HG03064 (cell line): ENCODE measurements around the gene DDX42.
A peak's percentile ranks its signal among the peaks of the same experiment; 100 is the strongest.
"Not testable (repeated sequence)": the region's sequence is repeated elsewhere in the genome, so short reads cannot be mapped to it uniquely, and the experiment has no call there.

Source experiments
- ATAC-seq: cut with Tn5 transposase; IDR thresholded peaks from one replicate; pipeline ENCODE4 v1.9.1; 2021; ENCODE audit warnings: low read depth; ENCODE audit not compliant: unreplicated experiment

DDX42 gene

DNA sequence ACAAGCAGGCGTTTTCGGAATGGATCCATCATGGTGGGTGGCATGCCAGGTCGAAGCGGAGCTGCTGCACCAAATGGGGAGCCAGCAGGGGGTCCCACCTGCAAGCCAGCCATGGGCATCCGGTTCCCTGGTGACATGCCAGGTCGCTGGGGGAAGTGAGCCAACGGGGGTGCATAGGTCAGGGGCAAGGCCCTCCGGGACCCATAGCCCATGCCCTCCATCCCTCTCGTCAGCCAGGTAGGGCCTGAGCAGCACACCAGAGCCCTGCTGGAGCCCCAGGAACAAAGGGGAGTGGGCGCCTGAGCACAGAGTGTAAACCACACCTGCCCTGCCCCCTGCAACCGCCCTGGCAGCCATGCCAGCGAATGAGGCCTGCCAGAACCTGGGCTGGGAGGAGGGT lies 63.5 kb downstream of the DDX42 start:
- no peak for ATAC-seq

DNA sequence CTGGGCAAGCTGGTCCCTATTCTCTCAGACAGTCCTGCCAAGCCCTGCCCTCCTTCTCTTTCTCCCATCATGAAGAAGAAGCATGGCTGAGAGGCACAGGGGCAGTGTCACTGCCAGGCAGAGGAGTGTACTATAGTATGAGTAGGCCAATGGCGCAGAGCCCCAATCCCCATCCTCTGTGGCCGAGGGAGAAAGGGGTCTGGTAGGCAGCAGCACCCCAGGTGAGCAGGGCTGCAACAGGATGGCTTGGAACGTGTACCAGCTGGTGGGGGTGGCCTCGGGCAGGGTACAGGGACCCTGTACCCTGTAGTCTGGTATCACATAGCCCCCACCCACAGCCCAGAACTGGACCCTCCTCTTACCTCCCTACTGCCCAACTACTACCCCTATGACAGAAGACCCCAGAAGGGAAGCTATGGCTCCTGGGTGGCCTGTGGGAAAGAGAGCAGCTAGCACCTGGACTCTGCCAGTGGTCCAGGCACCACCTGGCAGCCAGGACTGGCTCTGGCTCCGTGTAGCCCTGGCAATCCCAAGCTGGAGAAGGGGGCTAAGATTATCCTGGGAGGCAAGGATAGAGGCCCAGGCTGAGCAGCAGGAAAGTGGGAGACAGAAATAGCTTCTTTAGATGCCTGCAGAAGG lies 64.1 kb downstream of the DDX42 start:
- no peak for ATAC-seq

- ATAC-seq, result no peak
Observed at GRCh38 chr17:63838631-63839171, 64.7 kb downstream of the DDX42 start.

GRCh38 chr17:63840591-63841349 lies 66.8 kb downstream of the DDX42 start:
- ATAC-seq, result no peak

- no peak for ATAC-seq
Observed at GRCh38 chr17:63841350-63842172, 67.6 kb downstream of the DDX42 start.

DNA sequence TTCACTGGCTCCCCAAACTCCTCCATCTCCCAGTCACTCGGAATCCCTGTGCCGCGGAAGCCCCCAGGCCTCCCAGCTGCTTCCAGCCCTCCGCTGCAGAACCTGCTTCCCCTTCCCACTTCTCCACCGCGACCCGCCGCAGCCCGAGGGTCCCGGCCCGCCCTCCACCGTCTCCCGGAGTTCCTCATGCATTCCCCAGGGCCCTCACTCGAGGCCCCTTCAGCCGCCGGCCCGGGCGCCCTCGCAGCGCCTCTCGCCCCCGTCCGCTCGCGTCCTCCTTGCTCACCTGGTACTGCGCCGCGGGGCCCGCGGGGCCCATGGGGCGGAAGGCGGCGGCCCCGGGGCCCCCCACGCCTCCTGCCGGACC lies 68.2 kb downstream of the DDX42 start:
- ATAC-seq, result peak; percentile 1

DNA sequence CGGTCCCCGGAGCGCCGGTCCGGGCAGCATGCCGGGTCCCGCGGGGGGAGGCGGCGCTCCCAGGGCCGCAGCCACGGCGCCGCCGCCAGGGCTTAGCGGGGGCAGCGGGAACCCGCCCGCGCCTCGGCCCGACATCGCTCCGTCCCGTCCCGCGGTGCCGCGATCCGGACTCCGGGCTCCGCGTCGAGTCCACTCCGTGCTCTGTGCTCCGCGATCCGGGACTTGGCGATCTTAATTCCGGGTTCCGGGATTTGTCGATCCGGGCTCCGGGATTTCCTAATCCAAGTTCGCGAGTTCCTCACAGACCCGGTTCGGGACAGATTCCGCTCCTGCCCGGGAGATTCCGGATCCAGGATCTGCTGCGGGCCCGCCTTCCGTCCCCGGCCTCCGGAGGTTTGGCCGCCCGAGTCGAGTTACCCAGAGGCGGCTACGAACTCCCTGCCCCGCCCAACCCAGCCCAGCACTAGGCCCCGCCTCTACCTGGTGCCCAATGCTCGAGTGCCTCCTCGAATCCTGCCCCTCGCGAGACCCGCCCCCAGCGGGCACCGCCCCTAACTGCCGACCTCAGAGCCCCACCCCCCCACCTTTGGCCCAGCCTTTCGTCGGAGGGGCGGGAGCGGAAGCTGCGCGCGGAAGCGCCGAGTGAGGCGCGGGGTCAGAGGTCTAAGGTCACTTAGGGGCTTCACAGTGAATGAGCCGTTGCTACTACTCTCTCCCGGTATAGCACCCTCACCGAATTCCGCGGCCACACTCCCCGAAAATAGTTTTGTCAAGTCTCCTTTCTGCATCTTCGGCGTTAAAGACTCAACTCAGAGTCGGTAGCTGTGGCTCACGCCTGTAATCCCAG lies 68.8 kb downstream of the DDX42 start, which contains the start of gene SMARCD2:
Gene SMARCD2 (minus strand): TSS at position 146 of the 847 bp plus-strand sequence. CDS start 11 bp downstream, at position 135.
- peak; percentile 63 for ATAC-seq

DNA sequence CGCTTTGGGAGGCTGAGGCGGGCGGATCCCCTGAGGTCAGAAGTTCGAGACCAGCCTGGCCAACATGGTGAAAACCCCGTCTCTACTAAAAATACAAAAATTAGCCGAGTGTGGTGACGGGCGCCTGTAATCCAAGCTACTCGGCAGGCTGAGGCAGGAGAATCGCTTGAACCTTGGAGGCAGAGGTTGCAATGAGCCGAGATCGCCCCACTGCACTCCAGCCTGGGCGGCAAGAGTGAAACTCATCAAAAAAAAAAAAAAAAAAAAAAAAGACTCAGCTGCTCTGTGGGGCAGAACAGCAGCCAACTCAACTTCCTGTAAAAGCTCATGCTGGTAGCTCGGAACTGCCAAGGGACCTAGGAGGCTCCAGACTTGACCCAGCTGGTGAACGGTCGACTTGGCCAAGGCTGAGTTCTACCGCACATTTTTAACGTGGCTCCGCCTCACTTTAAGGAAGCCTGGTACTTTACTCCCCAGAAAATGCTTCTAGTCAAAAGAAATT lies 69.5 kb downstream of the DDX42 start:
- ATAC-seq, result not testable (repeated sequence)

DNA sequence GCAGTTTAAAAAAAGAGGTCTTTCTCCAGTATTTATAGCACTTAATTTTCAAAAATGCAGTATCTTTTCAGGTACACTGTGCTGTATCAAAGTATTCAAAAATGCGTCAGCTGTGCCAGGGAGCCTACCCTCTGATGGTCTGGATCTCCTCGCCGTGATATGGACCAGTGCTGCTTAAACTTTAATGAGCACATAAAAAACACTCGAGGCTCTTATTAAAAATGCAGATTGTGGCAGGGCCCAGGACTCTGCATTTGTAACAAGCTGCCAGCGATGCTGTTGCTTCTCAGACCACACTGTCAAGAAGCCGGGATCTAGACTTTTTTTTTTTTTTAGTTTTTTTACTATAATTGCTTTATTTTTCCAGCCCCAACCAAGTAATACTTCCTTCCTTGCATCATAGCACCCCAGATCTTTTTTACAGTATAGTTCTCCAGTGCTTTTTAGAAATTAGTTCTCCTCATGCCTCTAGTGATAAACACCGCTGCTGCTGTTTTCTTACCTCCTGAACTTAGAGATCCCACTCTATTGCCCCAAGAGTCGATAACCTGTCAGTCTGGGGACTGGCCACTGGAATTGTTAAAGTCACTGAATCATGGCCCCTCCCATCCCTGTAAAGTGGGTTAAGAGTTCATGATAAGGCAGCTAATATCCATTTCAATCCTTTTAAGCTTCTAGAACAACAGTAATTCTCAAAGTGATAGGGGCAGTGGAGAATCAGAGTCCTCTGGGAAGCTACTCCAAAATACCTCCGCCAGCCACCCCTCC lies 70.1 kb downstream of the DDX42 start:
- ATAC-seq, result no peak

- ATAC-seq, result no peak
Observed at GRCh38 chr17:63845509-63845908, 71.5 kb downstream of the DDX42 start.

DNA sequence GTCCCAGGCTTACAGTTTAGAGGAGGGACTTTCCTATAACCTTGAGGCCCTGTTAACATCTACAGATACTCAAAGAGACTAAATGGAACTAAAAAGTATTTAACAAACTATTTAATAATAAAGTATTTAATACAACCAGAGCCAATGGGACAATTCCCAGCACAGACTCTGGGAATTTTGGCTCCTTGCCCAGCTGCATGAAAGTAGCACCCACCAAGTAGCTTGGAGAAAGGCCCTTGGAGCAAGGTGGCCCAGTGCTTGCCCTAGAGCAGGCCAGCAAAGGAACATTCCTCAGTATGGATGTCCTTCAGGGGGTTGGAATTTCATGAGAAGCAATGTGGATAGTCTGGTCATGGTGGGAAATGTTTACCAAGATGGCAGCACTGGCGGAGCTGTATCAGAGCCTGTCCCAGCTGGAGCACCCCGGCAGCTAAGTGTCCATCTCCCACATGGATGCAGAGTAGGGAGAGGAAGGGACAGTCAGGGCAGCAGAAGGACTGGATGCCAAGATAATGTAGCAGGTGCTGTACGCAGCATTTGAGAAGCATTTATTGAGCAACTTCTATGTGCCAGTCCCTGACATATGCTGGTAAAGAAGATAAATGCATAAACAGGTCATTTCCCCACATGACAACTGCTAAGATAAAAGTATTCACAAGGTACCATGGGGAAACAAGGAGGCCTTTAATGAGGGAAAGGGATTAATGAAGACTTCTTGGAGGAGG lies 73.7 kb downstream of the DDX42 start:
- no peak for ATAC-seq

DNA sequence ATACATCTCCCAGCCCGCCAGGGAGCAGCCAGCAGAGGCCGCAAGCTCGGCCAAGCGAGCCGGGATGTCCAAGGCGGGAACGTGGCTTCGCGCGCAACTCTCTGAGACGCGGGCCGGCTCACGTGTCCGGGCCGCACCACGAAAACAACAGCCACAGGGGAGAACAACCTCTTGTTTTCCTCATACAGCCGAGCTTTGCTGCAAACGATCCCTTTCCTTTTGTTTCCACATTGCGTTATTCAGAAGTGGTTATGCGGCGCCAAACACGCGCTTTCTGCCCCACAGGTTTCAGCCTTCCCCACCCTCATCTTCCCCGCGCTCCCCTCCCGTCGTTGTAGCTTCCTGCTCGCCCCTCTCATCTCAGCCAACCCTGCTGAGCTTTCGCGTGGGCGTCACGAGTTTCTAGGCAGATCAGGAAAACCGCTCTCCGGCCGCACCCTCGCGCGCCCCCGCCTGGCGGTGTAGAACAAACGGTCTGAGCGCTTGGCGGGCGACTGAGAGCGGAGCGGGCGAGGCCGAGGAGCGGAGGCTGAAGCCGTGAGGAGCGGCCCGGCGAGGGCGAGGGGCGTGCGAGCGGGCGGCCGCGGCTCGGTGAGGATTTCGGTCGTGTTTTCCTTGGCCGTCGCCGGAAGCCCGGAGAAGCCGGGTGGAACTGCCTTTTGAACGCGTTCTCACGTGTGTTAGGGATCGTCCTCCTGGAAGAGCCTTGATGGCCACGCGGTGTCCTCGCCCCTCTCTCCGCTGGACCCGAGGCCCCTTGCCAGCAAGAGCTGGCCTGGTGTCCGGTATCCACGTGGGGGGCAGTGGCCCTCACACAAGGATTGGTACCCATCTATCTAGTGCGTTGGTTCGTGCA lies 75.1 kb downstream of the DDX42 start:
- no peak for ATAC-seq

- ATAC-seq, result no peak
Observed at GRCh38 chr17:63850401-63850800, 76.4 kb downstream of the DDX42 start.

- no peak for ATAC-seq
Observed at GRCh38 chr17:63853260-63853659, 79.3 kb downstream of the DDX42 start.

- ATAC-seq, result no peak
Observed at GRCh38 chr17:63854709-63855108, 80.7 kb downstream of the DDX42 start.

DNA sequence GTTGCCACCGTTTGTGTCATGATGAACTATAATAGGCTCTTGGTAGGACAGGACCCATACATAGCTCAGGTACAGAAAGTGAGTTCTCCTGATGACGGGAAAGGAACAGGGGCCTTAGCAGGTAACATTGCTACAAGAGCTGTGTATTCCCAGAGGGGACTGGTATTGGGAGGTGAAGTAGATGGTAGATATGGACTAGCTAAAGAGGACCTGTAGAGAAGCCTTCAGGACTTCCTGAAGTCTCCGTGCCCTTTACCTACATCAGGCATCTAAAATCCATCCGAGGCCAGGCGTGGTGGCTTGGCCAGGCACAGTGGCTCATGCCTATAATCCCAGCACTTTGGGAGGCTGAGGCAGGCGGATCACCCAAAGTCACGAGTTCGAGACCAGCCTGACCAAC lies 81.2 kb downstream of the DDX42 start:
- no peak for ATAC-seq

DNA sequence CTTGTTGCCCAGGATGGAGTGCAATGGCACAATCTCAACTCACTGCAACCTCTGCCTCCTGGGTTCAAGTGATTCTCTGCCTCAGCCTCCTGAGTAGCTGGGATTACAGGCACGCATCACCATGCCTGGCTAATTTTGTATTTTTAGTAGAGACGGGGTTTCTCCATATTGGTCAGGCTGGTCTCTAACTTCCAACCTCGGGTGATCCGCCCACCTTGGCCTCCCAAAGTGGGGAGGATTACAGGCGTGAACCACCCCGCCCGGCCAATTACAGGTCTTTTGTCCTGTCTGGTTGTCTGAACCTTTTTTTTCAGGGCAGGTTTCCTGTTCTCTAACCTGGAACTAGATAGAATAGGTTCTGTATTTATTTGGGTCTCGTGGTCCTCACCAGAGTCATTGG lies 82.5 kb downstream of the DDX42 start:
- not testable (repeated sequence) for ATAC-seq

- ATAC-seq, result no peak
Observed at GRCh38 chr17:63859257-63859656, 85.3 kb downstream of the DDX42 start.
